Retinal pigment epithelial cell (primary cell): ENCODE data around the gene SGCA.

Experiments
- DNase-seq: peaks from one replicate; pipeline ENCODE4 v3.0.0-alpha.2; 2010; ENCODE audit warnings: low read depth
- H3K4me3 ChIP-seq: 2 replicates; pipeline ENCODE4 v1.5.1; 2011; ENCODE audit warnings: mild to moderate bottlenecking, low read length, control low read depth, moderate library complexity
- CTCF ChIP-seq: conservative IDR thresholded peaks from 2 replicates; pipeline ENCODE4 v1.5.1; 2011; ENCODE audit warnings: low read depth, low read length, control low read depth, inconsistent platforms

Gene SGCA

DNA sequence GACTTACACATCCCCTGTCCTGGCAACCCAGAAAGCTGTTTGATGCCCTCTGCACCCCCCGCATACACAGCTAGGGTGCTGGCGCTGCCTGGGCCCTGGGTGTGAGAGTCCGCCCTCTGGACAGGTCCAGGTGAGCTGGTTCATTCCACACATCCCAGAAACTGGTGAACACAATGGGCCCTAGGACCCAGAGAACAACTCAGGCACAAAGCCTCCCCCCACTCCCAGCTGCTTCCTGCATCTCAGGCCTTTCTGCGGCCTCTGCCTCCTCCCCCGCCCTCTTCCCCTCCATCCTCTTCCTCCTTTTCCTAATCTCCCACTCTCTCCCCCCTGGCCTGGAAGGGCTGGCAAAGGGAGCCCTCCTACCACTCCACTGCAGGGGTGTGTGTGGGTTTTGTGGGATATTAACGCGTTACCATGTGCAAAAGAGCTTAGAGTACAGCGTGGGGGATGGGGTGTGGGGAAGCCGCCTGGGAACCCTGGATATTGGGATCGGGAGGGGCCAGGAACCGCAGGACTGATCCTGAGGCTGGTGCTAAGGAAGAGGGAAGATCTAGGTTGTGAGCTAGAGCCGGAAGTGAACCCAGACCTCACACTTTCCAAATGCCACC is 13.8 kb upstream of the SGCA start:
- H3K4me3 ChIP-seq = peak overlapping the region; percentile 53
- no peak for DNase-seq
- TF ChIP-seq CTCF = no peak

DNA sequence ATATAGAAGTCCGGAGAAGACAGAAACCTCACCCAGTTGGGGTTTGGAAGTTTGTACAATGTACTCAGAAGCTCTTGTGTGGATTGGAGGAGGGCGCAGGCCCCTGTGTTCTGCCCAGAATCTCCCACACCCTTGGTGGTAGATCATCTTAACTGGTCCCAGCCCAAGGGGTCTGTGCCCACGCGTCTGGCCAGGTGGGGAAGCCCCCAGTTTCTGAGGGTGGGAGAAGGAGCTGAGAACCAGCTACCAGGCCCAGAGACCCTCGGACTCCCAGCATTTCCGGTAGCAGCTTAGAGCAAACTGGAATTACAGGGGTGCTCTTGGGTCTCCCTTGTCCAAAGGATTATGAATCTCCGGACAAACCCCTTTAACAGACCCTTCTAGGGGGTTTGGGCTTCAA is 13.1 kb upstream of the SGCA start:
- no peak for DNase-seq
- no peak overlapping the region for H3K4me3 ChIP-seq
- TF ChIP-seq CTCF = no peak

- DNase-seq = no peak
- TF ChIP-seq CTCF = no peak
- H3K4me3 ChIP-seq = no peak overlapping the region
These were observed 11.9 kb upstream of the SGCA start for GRCh38 chr17:50153650-50154575.

DNA sequence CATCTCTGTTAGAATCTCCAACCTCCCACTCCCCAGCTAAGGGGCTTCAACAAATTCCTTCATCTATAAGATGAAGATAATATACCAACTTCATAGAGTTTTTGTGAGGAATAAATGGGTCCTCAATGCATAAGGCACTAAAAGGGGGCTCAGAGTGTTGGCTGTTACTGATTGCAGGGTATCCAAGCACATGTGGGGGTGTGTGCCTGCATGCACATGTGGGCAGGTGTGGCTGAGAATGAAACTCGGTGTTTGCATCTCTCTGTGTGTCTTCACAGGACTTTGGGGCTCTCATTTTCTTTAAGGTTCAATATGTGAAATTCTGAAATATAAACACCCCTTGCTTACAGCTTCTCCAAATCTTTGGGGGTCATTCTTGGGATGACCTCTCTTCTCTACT is 11.2 kb upstream of the SGCA start:
- no peak for TF ChIP-seq CTCF
- no peak overlapping the region for H3K4me3 ChIP-seq
- DNase-seq = no peak

DNA sequence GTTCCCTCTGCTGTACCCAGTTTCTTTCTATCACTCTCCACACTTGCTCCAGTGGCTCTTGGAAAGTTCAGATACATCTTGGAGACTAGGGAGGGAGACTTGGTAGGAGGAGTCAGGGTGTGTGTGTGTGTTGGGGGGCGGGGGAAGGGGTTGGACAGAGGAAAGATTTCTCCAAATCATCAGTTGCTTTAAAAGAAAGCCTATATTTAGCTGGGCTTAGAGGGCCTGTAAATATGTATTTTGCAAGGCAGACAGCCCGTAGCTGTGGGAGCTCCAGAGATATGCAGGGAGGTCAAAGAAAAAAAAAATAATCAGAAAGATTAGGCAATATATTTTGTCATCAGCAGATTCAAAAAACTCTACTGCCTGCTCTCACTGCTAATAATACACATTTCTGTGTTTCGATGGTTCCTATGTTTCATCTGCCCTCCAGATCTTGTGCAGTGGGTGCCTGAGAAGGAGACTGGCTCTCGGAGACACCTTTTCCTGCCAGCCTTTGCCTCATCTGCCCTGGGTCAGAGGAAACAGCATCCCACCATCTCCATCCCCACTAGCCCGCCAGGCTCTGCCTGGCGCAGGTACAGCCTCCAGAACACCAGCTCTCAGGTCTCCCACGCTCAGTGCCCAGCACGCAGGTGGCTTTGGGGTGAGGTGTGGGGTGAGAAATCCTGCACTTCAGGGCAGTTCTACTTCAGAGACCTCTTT is 10.5 kb upstream of the SGCA start:
- TF ChIP-seq CTCF = no peak
- no peak for DNase-seq
- no peak overlapping the region for H3K4me3 ChIP-seq

DNA sequence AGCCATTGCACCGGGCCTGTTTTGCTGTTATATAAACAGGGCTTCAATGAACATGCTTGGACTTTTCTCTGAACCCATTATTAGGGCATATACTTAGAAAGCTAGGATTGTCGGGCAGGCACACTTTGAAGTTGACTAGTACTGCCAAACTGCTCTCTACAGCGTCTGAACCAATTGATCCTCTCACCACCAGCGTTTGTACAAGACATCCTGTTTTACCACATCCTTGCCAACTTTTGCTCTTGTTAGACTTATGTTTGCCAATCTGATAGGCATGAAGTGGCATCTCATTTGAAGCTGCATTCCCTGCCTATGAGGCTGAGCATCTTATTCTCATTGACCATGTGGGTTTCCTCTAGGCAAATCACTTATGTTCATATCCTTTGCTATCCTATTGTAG is 7.9 kb upstream of the SGCA start:
- DNase-seq = no peak
- TF ChIP-seq CTCF = no peak
- no peak overlapping the region for H3K4me3 ChIP-seq
